MM.1S (cell line): ENCODE results near the gene SLC38A10.

Experiments
- CTCF ChIP-seq: fragments of 300-600 bp; sonication (generic); IDR thresholded peaks from 2 replicates; pipeline ENCODE4 v1.5.1; 2016; ENCODE audit warnings: antibody characterized with exemption, low read length, mixed read lengths
- EZH2phosphoT487 ChIP-seq: fragments of 300-600 bp; sonication (generic); IDR thresholded peaks from 2 replicates; pipeline ENCODE4 v1.6.1; 2018; ENCODE audit warnings: antibody characterized with exemption, low read length

GRCh38 chr17:81234506-81234855 lies 60.6 kb downstream of the SLC38A10 start:
- no peak for TF ChIP-seq EZH2phosphoT487
- TF ChIP-seq CTCF, result no peak
